Epithelial cell of proximal tubule (primary cell): ENCODE results near the gene ADGRA1. TPM values are rescaled to one million over a fixed set of nuclear protein-coding genes. Genes with fewer than 3 reads are reported as not detected.

Experiments used
- DNase-seq: peaks from one replicate; pipeline ENCODE4 v3.0.0-alpha.2; 2011; ENCODE audit warnings: low read depth
- H3K4me3 ChIP-seq: 2 replicates; pipeline ENCODE4 v1.5.1; 2011; ENCODE audit warnings: low read depth, mild to moderate bottlenecking, low read length
- total RNA-seq: library from RNA; depleted of rRNA; stranded (reverse); fragments of >200 nt; gene quantifications from 2 replicates; pipeline ENCODE4 v1.2.3, GENCODE V29; 2015
- TF ChIP-seq, protein P1 (sequence below): conservative IDR thresholded peaks from 2 replicates; pipeline ENCODE4 v1.5.1; 2012; ENCODE audit warnings: low read depth, mild to moderate bottlenecking, low read length

The ADGRA1 gene
- total RNA-seq, 1 donor from 2014 or later = not detected

DNA sequence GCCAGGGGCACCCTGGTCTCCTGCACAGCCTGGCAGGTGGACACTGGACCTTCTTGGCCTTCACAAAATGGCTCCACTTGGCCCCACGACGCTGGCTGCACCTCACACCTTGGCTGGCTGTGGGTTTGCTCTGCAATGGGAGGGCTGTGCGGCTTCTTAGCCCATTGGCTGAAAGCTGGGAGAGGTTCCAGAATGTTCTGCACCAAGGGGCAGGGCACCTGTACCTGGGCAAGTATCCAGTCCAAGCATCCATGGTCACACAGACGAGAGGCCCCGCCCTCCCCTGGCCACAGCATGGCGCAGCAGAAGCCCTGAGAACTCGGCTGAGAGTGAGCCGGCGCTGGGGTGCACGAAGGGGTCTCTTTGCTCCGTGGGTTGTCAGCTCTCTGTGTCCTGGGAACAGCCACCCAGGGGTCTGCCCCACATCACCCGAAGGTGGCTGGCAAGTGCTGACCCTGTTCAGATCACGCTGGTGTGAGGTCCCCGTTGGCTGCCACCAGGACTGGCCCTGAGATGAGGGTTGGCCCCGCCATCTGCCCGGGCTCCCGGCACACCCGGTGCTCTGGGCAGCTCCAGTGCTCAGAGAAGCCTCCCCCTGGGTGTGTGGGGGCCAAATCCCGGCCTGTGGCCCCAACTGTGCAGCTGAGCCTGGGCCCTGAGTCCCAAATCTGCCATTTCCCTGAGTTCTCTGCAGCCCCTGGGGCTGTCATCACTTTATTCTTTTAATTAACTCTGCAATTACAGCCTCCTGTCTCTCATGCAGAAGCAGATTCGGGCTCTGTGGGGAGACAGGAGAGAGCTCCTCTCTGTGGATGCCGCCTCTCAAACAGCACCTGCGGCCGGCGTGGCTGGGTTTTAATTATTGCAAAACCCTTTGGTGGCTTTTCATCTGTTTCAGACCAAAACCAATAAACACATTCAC lies 19.4 kb upstream of the ADGRA1 start:
- no peak overlapping the region for H3K4me3 ChIP-seq
- TF ChIP-seq, protein P1, sequence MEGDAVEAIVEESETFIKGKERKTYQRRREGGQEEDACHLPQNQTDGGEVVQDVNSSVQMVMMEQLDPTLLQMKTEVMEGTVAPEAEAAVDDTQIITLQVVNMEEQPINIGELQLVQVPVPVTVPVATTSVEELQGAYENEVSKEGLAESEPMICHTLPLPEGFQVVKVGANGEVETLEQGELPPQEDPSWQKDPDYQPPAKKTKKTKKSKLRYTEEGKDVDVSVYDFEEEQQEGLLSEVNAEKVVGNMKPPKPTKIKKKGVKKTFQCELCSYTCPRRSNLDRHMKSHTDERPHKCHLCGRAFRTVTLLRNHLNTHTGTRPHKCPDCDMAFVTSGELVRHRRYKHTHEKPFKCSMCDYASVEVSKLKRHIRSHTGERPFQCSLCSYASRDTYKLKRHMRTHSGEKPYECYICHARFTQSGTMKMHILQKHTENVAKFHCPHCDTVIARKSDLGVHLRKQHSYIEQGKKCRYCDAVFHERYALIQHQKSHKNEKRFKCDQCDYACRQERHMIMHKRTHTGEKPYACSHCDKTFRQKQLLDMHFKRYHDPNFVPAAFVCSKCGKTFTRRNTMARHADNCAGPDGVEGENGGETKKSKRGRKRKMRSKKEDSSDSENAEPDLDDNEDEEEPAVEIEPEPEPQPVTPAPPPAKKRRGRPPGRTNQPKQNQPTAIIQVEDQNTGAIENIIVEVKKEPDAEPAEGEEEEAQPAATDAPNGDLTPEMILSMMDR = no peak
- DNase-seq = no peak

DNA sequence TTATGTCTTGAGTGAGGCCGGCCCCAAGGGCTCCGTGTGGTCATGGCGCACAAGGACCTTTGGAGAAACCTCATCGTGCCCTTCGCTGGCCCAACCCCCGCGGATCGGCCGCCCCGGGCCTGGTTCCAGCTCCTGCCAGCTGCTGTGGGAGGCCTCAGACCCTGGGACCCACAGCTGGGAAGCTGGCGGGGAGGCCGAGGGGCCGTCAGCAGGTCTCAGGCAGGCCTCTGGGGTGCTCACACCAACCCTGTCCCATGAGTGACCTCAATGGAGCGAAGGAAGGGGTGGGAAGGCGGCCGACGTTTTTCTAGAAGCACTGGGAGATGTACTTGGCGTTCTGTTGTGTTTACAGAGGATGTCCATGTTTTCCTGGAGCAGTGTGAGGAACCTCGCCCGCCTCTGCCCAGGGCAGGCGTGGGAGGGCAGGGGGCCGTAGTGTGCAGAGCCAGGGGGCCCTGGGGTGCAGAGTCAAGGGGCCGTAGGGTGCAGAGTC lies 18.6 kb upstream of the ADGRA1 start:
- no peak overlapping the region for H3K4me3 ChIP-seq
- TF ChIP-seq, protein P1 = no peak
- no peak for DNase-seq

DNA sequence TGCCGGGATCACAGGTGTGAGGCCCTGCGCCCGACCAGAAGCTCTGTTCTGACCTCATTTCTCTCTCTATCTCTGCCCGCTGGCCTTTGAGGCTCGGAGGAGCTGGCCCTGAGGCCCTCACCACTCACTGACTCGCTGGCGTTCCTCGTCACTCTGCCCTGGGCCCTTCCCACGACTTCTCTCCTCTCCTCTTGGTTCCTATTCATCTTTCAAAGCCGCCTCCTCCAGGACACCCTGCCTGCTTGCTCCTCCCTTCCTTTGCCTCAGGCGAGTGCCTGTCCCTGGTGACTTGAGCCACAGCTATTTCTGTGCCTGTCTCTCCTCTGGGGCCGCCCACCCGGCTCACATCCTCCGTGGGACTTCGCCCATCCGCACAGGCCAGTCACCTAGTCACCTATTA lies 17.3 kb upstream of the ADGRA1 start:
- TF ChIP-seq, protein P1 = no peak
- no peak overlapping the region for H3K4me3 ChIP-seq
- DNase-seq = no peak

DNA sequence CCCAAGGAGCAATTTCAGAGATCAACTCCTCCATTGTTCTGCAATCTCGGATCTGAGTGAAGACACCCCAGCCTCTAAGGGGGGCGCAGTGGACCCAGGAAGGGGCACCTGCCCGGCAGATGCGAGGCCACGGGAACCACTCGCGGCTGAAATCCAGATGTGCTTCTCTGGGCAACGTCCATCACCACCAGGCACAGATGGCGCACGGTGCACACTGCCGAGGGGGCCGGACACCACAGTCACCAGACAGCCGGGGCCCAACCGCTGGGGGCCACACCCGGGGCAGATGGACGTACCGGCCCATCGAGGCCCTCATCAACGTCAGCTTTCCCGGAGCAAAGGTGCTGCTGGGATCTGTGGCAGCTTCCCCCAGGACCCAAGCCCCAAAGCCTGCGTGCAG lies 16.9 kb upstream of the ADGRA1 start:
- DNase-seq = no peak
- TF ChIP-seq, protein P1 = no peak
- H3K4me3 ChIP-seq = no peak overlapping the region

DNA sequence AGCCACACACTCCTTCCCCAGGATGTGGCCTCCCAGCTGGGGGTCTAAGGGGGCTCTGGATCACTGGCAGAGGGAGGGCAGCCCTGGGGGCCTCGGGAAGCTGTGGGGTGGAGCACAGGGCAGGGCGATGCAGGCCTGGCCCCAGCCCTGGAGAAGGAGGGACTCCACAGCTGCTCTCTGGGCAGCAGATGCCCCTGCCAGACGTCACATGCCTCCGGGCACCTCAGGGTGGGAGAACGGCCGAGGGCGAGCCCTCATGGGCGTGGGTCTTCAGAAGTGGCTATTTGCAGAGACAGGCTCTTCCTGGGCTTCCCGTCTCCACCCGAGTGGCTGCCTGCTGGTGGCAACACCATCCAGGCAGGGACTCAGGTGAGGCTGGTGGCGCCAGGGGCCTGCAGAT lies 16.0 kb upstream of the ADGRA1 start:
- H3K4me3 ChIP-seq = no peak overlapping the region
- TF ChIP-seq, protein P1 = no peak
- no peak for DNase-seq

DNA sequence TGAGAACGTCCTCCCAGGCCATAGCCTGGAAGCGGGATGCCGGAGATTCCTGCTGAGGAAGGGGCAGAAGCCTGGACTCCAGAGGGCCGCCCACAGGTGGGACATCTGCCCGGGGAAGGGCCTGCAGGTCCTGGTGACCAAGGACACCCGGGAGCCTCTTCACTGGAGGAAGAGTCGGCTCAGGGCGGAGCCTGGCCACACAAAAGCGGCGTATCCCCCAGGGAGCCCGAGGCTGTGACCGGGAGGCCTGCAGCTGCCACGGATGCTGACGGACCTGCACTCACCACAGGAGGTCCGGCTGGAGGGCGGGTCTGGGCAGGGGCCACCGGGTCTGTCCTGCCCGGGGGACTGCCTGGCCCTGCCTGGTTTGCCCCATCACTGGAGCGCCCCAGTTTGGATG lies 15.5 kb upstream of the ADGRA1 start:
- TF ChIP-seq, protein P1 = no peak
- H3K4me3 ChIP-seq = no peak overlapping the region
- no peak for DNase-seq
